OCI-LY1 (cell line): ENCODE data around the gene MRPL42.

Experiments
- CTCF ChIP-seq: fragments of 200-600 bp; sonication (generic), shearing (Covaris generic); IDR thresholded peaks from 2 replicates; pipeline ENCODE4 v1.5.1; 2017; ENCODE audit warnings: mild to moderate bottlenecking, antibody characterized with exemption, low read length, moderate library complexity, mixed read lengths
- EZH2 ChIP-seq: fragments of 200-600 bp; sonication (generic), shearing (Covaris generic); IDR thresholded peaks from 2 replicates; pipeline ENCODE4 v1.8.0; 2017; ENCODE audit warnings: borderline replicate concordance, mixed run types, mild to moderate bottlenecking, antibody characterized with exemption, low read length, moderate library complexity, mixed read lengths

- TF ChIP-seq CTCF (no peak), EZH2 (no peak)
Observed at GRCh38 chr12:93468008-93468371, 676 bp downstream of the MRPL42 start.
